Measurements from ENCODE around the gene GYPE.
"Not testable (repeated sequence)": the region's sequence is repeated elsewhere in the genome, so short reads cannot be mapped to it uniquely, and the experiment has no call there.

The GYPE gene

GRCh38 chr4:143870523-143871268, 34.7 kb downstream of the GYPE start:
- not testable (repeated sequence) for DNase-seq (ENCODE audit: low read depth, low spot score)

GRCh38 chr4:143869925-143870324, 35.4 kb downstream of the GYPE start:
- DNase-seq (ENCODE audit: low read depth, low spot score): not testable (repeated sequence)

GRCh38 chr4:143862716-143863115, 42.6 kb downstream of the GYPE start:
- not testable (repeated sequence) for DNase-seq (ENCODE audit: low read depth, low spot score)

GRCh38 chr4:143858456-143858855, 46.9 kb downstream of the GYPE start:
- no peak for DNase-seq (ENCODE audit: low read depth, low spot score)

GRCh38 chr4:143857391-143858336, 47.7 kb downstream of the GYPE start:
- DNase-seq (ENCODE audit: low read depth, low spot score): not testable (repeated sequence)

GRCh38 chr4:143856017-143856557, 49.3 kb downstream of the GYPE start:
- DNase-seq (ENCODE audit: low read depth, low spot score): not testable (repeated sequence)

GRCh38 chr4:143854645-143855044, 50.7 kb downstream of the GYPE start:
- not testable (repeated sequence) for DNase-seq (ENCODE audit: low read depth, low spot score)

- DNase-seq (ENCODE audit: low read depth, low spot score): not testable (repeated sequence)
These were observed 56.1 kb downstream of the GYPE start for GRCh38 chr4:143849296-143849695.

GRCh38 chr4:143843506-143843832, 61.9 kb downstream of the GYPE start:
- DNase-seq (ENCODE audit: low read depth, low spot score): not testable (repeated sequence)

- DNase-seq (ENCODE audit: low read depth, low spot score): not testable (repeated sequence)
These were observed 62.5 kb downstream of the GYPE start for GRCh38 chr4:143842624-143843505.

GRCh38 chr4:143839413-143839812, 65.9 kb downstream of the GYPE start:
- DNase-seq (ENCODE audit: low read depth, low spot score): not testable (repeated sequence)

- not testable (repeated sequence) for DNase-seq (ENCODE audit: low read depth, low spot score)
These were observed 71.2 kb downstream of the GYPE start for GRCh38 chr4:143834196-143834595.

- DNase-seq (ENCODE audit: low read depth, low spot score): not testable (repeated sequence)
These were observed 71.7 kb downstream of the GYPE start for GRCh38 chr4:143833676-143834075.

- DNase-seq (ENCODE audit: low read depth, low spot score): not testable (repeated sequence)
These were observed 74.8 kb downstream of the GYPE start for GRCh38 chr4:143830576-143830975.

- not testable (repeated sequence) for DNase-seq (ENCODE audit: low read depth, low spot score)
These were observed 76.1 kb downstream of the GYPE start for GRCh38 chr4:143829239-143829620.
